GM21737 (cell line): ENCODE measurements around the gene TAF11L10.
"Not testable (repeated sequence)": the region's sequence is repeated elsewhere in the genome, so short reads cannot be mapped to it uniquely, and the experiment has no call there.

Experiments
- ATAC-seq: cut with Tn5 transposase; IDR thresholded peaks from one replicate; pipeline ENCODE4 v1.9.1; 2021; ENCODE audit warnings: mild to moderate bottlenecking, moderate library complexity; ENCODE audit not compliant: unreplicated experiment

TAF11L10 gene

GRCh38 chr5:17597728-17598127, at the start of gene TAF11L10:
Gene TAF11L10, minus strand, starts transcription at chr5:17597828.
- ATAC-seq: not testable (repeated sequence)

GRCh38 chr5:17634160-17634559, 36.5 kb upstream of the TAF11L10 start, which contains the start of gene TAF11L14:
Gene TAF11L14, plus strand, starts transcription at chr5:17634460.
- ATAC-seq: no peak

- not testable (repeated sequence) for ATAC-seq
These were observed 34.2 kb upstream of the TAF11L10 start, which contains the start of gene TAF11L13 for GRCh38 chr5:17631788-17632187. Gene TAF11L13, plus strand, starts transcription at chr5:17632088.

GRCh38 chr5:17625686-17626085, 28.1 kb upstream of the TAF11L10 start:
- no peak for ATAC-seq

GRCh38 chr5:17620627-17621026, 23.0 kb upstream of the TAF11L10 start:
- ATAC-seq: no peak

GRCh38 chr5:17619354-17619753, 21.7 kb upstream of the TAF11L10 start:
- ATAC-seq: no peak

GRCh38 chr5:17614872-17615605, 17.4 kb upstream of the TAF11L10 start:
- no peak for ATAC-seq

GRCh38 chr5:17610092-17610491, 12.5 kb upstream of the TAF11L10 start, which contains the start of gene TAF11L12:
Gene TAF11L12, plus strand, starts transcription at chr5:17610392.
- ATAC-seq: not testable (repeated sequence)

- ATAC-seq: not testable (repeated sequence)
These were observed 9.8 kb upstream of the TAF11L10 start for GRCh38 chr5:17607461-17607860.

- ATAC-seq: no peak
These were observed 7.3 kb upstream of the TAF11L10 start for GRCh38 chr5:17604951-17605350.

- ATAC-seq: not testable (repeated sequence)
These were observed 6.3 kb upstream of the TAF11L10 start, which contains the start of gene TAF11L11 for GRCh38 chr5:17603880-17604279. Gene TAF11L11, plus strand, starts transcription at chr5:17604183.

- ATAC-seq: not testable (repeated sequence)
These were observed 3.4 kb downstream of the TAF11L10 start, which contains the start of gene TAF11L9 for GRCh38 chr5:17594255-17594654. Gene TAF11L9, minus strand, starts transcription at chr5:17594394.

- not testable (repeated sequence) for ATAC-seq
These were observed 6.8 kb downstream of the TAF11L10 start, which contains the start of gene TAF11L8 for GRCh38 chr5:17590860-17591259. Gene TAF11L8, minus strand, starts transcription at chr5:17590960.

GRCh38 chr5:17585658-17586057, 12.0 kb downstream of the TAF11L10 start, which contains the start of gene TAF11L7:
Gene TAF11L7, minus strand, starts transcription at chr5:17585758.
- ATAC-seq: not testable (repeated sequence)
